OCI-LY1 (cell line): Measurements from ENCODE around the gene PLPP6.
A peak's percentile ranks its signal among the peaks of the same experiment; 100 is the strongest.

Source experiments
- H2AFZ ChIP-seq: fragments of 200-600 bp; sonication (generic), shearing (Covaris generic); 2 replicates; pipeline ENCODE4 v1.6.0; 2014; ENCODE audit warnings: antibody characterized with exemption, mild to moderate bottlenecking, low read length
- H3F3A ChIP-seq: fragments of 200-600 bp; sonication (generic), shearing (Covaris generic); 2 replicates; pipeline ENCODE4 v1.6.0; 2014; ENCODE audit warnings: mild to moderate bottlenecking, antibody characterized with exemption, low read length, moderate library complexity; ENCODE audit not compliant: insufficient read depth
- H3K27ac ChIP-seq: fragments of 200-600 bp; sonication (generic); 2 replicates; pipeline ENCODE4 v1.5.1; 2014; ENCODE audit warnings: low read length, mixed run types, mild to moderate bottlenecking, low read depth; ENCODE audit not compliant: poor library complexity, severe bottlenecking
- H3K27me3 ChIP-seq: fragments of 200-600 bp; sonication (generic); 2 replicates; pipeline ENCODE4 v1.6.0; 2014; ENCODE audit warnings: antibody characterized with exemption, mild to moderate bottlenecking, low read length, moderate library complexity; ENCODE audit not compliant: insufficient read depth
- H3K36me3 ChIP-seq: fragments of 200-600 bp; sonication (generic); 2 replicates; pipeline ENCODE4 v1.6.1; 2014; ENCODE audit warnings: mild to moderate bottlenecking, antibody characterized with exemption, low read length, moderate library complexity, mixed read lengths; ENCODE audit not compliant: insufficient read depth
- H3K4me1 ChIP-seq: fragments of 200-600 bp; sonication (generic); 2 replicates; pipeline ENCODE4 v1.5.1; 2014; ENCODE audit warnings: mild to moderate bottlenecking, low read length, moderate library complexity; ENCODE audit not compliant: insufficient read depth, severe bottlenecking
- H3K4me2 ChIP-seq: fragments of 200-600 bp; sonication (generic), shearing (Covaris generic); 2 replicates; pipeline ENCODE4 v1.6.1; 2014; ENCODE audit warnings: low read length
- H3K4me3 ChIP-seq: fragments of 200-600 bp; sonication (generic); 2 replicates; pipeline ENCODE4 v1.5.1; 2014; ENCODE audit warnings: low read length, low read depth, mild to moderate bottlenecking, mixed read lengths; ENCODE audit not compliant: poor library complexity, severe bottlenecking
- H3K79me2 ChIP-seq: fragments of 200-600 bp; shearing (Covaris generic); 2 replicates; pipeline ENCODE4 v1.6.1; 2016; ENCODE audit warnings: mixed run types, low read length, mixed read lengths; ENCODE audit not compliant: insufficient read depth
- H3K9ac ChIP-seq: fragments of 200-600 bp; sonication (generic), shearing (Covaris generic); 2 replicates; pipeline ENCODE4 v1.6.1; 2014; ENCODE audit warnings: mild to moderate bottlenecking, low read length, mixed read lengths
- H3K9me2 ChIP-seq: fragments of 200-600 bp; sonication (generic), shearing (Covaris generic); 2 replicates; pipeline ENCODE4 v1.6.1; 2014; ENCODE audit warnings: low read depth, mild to moderate bottlenecking, low read length, mixed read lengths
- H3K9me3 ChIP-seq: fragments of 200-600 bp; shearing (Covaris generic); 2 replicates; pipeline ENCODE4 v1.6.1; 2014; ENCODE audit warnings: low read length, mixed read lengths
- H4K20me1 ChIP-seq: fragments of 200-600 bp; sonication (generic), shearing (Covaris generic); 2 replicates; pipeline ENCODE4 v1.6.0; 2016; ENCODE audit warnings: mild to moderate bottlenecking, low read length; ENCODE audit not compliant: insufficient read depth
- EZH2 ChIP-seq: fragments of 200-600 bp; sonication (generic), shearing (Covaris generic); IDR thresholded peaks from 2 replicates; pipeline ENCODE4 v1.8.0; 2017; ENCODE audit warnings: borderline replicate concordance, mixed run types, mild to moderate bottlenecking, antibody characterized with exemption, low read length, moderate library complexity, mixed read lengths
- TF ChIP-seq, protein P1 (sequence below): fragments of 200-600 bp; sonication (generic), shearing (Covaris generic); IDR thresholded peaks from 2 replicates; pipeline ENCODE4 v1.5.1; 2017; ENCODE audit warnings: mild to moderate bottlenecking, antibody characterized with exemption, low read length, moderate library complexity, mixed read lengths

Gene PLPP6

DNA sequence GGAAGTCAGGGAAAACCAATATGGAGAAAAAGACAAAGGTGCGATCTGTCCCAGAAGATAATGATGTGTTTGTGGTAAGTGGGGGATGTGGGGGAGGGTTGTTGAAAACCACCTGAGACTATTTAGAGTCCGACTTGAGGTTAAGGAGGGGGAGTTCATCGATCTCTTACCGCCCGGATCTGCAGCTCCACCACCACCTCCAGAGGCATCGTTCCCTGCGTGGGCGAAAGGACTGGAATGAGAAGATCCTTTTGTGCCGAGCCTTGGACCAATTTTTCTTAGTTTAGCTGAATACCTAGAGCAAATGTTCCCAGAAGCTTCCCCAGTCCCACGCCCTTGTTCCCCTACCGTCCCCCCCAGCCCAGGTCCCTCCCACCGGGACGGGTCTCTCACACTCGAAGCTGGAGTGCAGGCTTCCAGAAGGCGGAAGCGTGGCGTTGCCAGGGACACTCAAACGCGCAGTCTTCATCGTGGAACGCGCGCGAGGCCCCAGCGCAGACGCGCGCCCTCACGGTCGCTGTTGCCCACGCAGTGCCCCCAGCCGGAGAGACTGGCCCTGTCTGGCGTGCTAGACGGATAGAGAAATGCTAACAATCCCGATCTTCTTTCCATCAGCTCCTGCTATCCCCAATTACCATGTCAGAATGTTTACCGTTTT, 4.1 kb downstream of the PLPP6 start, which contains the start of gene SPATA6L:
TSS of gene SPATA6L (minus strand) at position 439 of the 658 bp plus-strand sequence. CDS start at position 209, 230 bp downstream.
- Histone ChIP-seq H3K27me3 (no peaks in the 10 kb centered on the region), H3K79me2 (no peaks in the 10 kb centered on the region), H3K9me2 (no peaks in the 10 kb centered on the region), H4K20me1 (no peaks in the 10 kb centered on the region), H3K9me3 (no peaks in the 10 kb centered on the region), H3K4me3 (peak within 1 kb of the TSS; percentile 42), H2AFZ (no peak within 1 kb of the TSS), H3K27ac (no peak within 1 kb of the TSS), H3K36me3 (no peaks in the 10 kb centered on the region), H3F3A (no peaks in the 10 kb centered on the region), H3K4me1 (peaks cover 53% of the 10 kb centered on the region), H3K9ac (no peak within 1 kb of the TSS; the same call in 1 of the 2 replicates), H3K4me2 (peak within 1 kb of the TSS; percentile 57)
- TF ChIP-seq, protein P1, sequence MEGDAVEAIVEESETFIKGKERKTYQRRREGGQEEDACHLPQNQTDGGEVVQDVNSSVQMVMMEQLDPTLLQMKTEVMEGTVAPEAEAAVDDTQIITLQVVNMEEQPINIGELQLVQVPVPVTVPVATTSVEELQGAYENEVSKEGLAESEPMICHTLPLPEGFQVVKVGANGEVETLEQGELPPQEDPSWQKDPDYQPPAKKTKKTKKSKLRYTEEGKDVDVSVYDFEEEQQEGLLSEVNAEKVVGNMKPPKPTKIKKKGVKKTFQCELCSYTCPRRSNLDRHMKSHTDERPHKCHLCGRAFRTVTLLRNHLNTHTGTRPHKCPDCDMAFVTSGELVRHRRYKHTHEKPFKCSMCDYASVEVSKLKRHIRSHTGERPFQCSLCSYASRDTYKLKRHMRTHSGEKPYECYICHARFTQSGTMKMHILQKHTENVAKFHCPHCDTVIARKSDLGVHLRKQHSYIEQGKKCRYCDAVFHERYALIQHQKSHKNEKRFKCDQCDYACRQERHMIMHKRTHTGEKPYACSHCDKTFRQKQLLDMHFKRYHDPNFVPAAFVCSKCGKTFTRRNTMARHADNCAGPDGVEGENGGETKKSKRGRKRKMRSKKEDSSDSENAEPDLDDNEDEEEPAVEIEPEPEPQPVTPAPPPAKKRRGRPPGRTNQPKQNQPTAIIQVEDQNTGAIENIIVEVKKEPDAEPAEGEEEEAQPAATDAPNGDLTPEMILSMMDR: peak; percentile 24; the same call in 1 of the 2 replicates
- TF ChIP-seq EZH2: no peak

- Histone ChIP-seq H3K4me3 (no peak overlapping the region), H3K27ac (no peak overlapping the region), H4K20me1 (no peaks in the 10 kb centered on the region), H3K9ac (no peak overlapping the region), H3K79me2 (no peaks in the 10 kb centered on the region), H2AFZ (no peak overlapping the region), H3K27me3 (no peaks in the 10 kb centered on the region), H3K4me2 (no peak overlapping the region), H3K9me3 (no peaks in the 10 kb centered on the region), H3K36me3 (no peaks in the 10 kb centered on the region), H3K4me1 (peaks cover 40% of the 10 kb centered on the region), H3K9me2 (no peaks in the 10 kb centered on the region), H3F3A (no peaks in the 10 kb centered on the region)
- no peak for TF ChIP-seq EZH2
- TF ChIP-seq, protein P1: no peak
These were observed 5.6 kb downstream of the PLPP6 start for GRCh38 chr9:4667681-4668080.

DNA sequence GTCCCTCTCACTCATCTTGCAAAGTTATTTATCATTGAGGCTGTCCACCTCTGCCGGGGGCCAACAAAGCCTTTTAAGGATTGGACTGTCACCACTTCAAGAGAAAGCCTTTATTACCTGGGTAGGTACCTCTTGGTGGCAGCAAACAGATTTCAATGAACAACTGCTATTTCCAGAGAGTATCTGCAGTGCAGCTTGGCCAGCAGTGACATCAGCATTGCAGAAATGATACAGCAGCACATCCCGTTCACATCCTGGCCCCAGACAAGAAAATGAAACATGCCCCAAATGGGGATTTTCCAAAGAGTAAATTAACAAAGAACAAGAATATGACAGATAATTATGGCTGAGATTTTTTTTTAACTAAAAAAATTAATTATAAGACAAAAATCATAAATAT, 6.5 kb downstream of the PLPP6 start:
- Histone ChIP-seq H3K9me2 (no peaks in the 10 kb centered on the region), H3K36me3 (no peaks in the 10 kb centered on the region), H3K4me1 (peaks cover 31% of the 10 kb centered on the region), H3F3A (no peaks in the 10 kb centered on the region), H3K27me3 (no peaks in the 10 kb centered on the region), H3K9me3 (no peaks in the 10 kb centered on the region), H3K4me2 (no peak overlapping the region), H3K79me2 (no peaks in the 10 kb centered on the region), H2AFZ (no peak overlapping the region), H4K20me1 (no peaks in the 10 kb centered on the region), H3K27ac (no peak overlapping the region), H3K4me3 (no peak overlapping the region), H3K9ac (no peak overlapping the region)
- TF ChIP-seq EZH2: no peak
- TF ChIP-seq, protein P1: no peak
